Ectodermal cell (in vitro differentiated cells): Measurements from ENCODE around the gene HOXB5.

ENCODE experiments used
- H3K27ac ChIP-seq: 2 replicates; pipeline ENCODE4 v1.7.0; 2013; ENCODE audit warnings: mild to moderate bottlenecking, low read depth, low read length; ENCODE audit not compliant: insufficient read depth, poor library complexity, severe bottlenecking
- H3K27me3 ChIP-seq: 2 replicates; pipeline ENCODE4 v1.7.0; 2013; ENCODE audit warnings: mild to moderate bottlenecking, low read length; ENCODE audit not compliant: insufficient read depth, control insufficient read depth, poor library complexity, severe bottlenecking
- H3K36me3 ChIP-seq: one replicate; pipeline ENCODE4 v1.7.0; 2013; ENCODE audit warnings: low read length; ENCODE audit not compliant: control insufficient read depth, insufficient read depth
- H3K4me1 ChIP-seq: one replicate; pipeline ENCODE4 v1.7.0; 2013; ENCODE audit warnings: low read length; ENCODE audit not compliant: control insufficient read depth, insufficient read depth
- H3K4me3 ChIP-seq: 2 replicates; pipeline ENCODE4 v1.7.0; 2013; ENCODE audit warnings: low read depth, low read length, control low read depth; ENCODE audit not compliant: insufficient read depth
- H3K9me3 ChIP-seq: 2 replicates; pipeline ENCODE4 v1.7.0; 2013; ENCODE audit warnings: mild to moderate bottlenecking, low read length, moderate library complexity; ENCODE audit not compliant: control insufficient read depth
- WGBS, 2 experiments: methylation state at CpG; one replicate each; pipeline ENCODE4 v1.1.7; 2013; ENCODE audit warnings: missing lambda C conversion rate in 2 of 2; 5-methylcytosine and 5-hydroxymethylcytosine counted together

HOXB5 gene

DNA sequence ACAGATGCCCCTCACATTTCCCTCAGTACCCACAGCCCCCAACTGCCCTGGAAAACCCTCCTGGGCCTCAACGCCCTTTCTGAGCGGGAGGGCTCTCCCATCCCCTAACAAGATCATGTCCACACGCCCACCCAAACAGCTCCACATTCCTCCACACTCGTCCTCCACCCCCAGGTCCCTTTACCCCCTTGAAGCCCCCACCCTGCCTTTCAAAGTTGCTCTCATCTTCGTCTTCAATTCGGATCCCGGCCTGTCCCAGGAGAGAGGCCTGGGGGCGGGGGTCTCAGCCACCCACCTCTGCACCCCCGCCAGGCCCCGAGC, 29.8 kb downstream of the HOXB5 start:
- no peaks in the 10 kb centered on the region for H3K36me3 ChIP-seq
- H3K27ac ChIP-seq, result no peak overlapping the region
- no peaks in the 10 kb centered on the region for H3K9me3 ChIP-seq
- 2 to 4% methylated on average over 10 of the region's 10 CpGs for WGBS, 2 experiments
- H3K4me3 ChIP-seq, result no peak overlapping the region
- peaks cover 100% of the 10 kb centered on the region for H3K27me3 ChIP-seq
- peaks cover 5% of the 10 kb centered on the region for H3K4me1 ChIP-seq

- H3K36me3 ChIP-seq, result no peaks in the 10 kb centered on the region
- H3K27ac ChIP-seq, result no peak overlapping the region
- peaks cover 100% of the 10 kb centered on the region for H3K27me3 ChIP-seq
- H3K4me3 ChIP-seq, result no peak overlapping the region
- peaks cover 5% of the 10 kb centered on the region for H3K4me1 ChIP-seq
- no peaks in the 10 kb centered on the region for H3K9me3 ChIP-seq
- WGBS, 2 experiments, result 15 to 18% methylated on average over 6 of the region's 6 CpGs
These were observed 30.2 kb downstream of the HOXB5 start for GRCh38 chr17:48563385-48563838.

GRCh38 chr17:48562934-48563333, 30.6 kb downstream of the HOXB5 start:
- Histone ChIP-seq H3K4me3 (no peak overlapping the region), H3K4me1 (peaks cover 5% of the 10 kb centered on the region), H3K27ac (no peak overlapping the region), H3K27me3 (peaks cover 100% of the 10 kb centered on the region), H3K36me3 (no peaks in the 10 kb centered on the region), H3K9me3 (no peaks in the 10 kb centered on the region)
- 24 to 30% methylated on average over 5 of the region's 5 CpGs for WGBS, 2 experiments

GRCh38 chr17:48561884-48562810, 31.4 kb downstream of the HOXB5 start:
- Histone ChIP-seq H3K4me3 (no peak overlapping the region), H3K4me1 (peaks cover 5% of the 10 kb centered on the region), H3K27ac (no peak overlapping the region), H3K9me3 (no peaks in the 10 kb centered on the region), H3K27me3 (peaks cover 100% of the 10 kb centered on the region), H3K36me3 (no peaks in the 10 kb centered on the region)
- WGBS, 2 experiments, result 27 to 38% methylated on average over 13 to 15 of the region's 15 CpGs

DNA sequence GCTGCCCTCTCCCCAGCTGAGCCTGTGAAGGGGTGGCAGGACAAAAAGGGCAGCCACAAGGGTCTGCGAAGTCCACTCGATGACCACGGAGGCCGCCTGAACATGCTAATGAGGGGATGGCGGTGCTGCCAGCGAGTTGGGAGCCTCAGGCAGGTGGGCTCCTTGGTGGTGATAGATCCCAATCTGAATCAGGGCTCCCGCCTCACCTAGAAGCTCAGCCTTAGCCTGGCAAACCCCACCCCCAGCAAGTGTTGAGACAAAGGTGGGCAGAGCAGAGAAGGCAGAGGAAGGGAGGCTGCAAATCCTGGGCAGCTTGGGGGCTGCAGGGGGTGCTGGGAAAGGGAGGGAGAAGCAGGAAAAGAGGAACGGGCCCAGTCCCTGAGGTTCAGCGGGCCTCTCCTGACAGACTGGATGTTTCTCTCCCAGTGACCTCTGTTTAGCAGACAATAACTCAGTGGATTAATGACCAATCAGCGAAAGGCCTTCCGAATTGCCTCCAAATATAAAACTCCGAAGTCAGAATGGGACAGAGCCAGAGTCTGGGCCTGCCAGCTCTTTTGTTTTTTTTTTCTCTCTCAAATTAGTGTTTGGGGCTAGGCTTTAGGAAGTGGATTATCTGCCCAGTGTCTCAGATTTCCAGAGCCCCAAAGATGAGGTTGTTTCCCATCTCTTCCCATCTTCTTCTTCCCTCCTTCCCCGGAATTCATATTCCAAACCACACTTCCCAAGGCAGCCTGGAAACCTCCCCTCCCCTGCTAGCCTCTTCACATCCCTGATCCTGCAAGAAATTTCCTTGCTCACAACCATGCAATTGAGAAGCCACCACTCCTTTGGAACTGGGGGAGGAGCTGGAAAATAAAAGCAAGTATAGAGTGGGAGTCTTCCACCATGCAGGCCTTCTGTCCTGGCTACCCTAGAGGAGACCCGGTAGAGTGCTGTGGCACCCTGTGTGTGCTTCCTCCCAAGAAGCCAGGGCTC, 33.5 kb downstream of the HOXB5 start:
- 14 to 17% methylated on average over 14 of the region's 14 CpGs for WGBS, 2 experiments
- Histone ChIP-seq H3K27me3 (peaks cover 100% of the 10 kb centered on the region), H3K27ac (no peak overlapping the region), H3K9me3 (no peaks in the 10 kb centered on the region), H3K36me3 (no peaks in the 10 kb centered on the region), H3K4me1 (peaks cover 5% of the 10 kb centered on the region), H3K4me3 (no peak overlapping the region)

- Histone ChIP-seq H3K4me3 (no peak overlapping the region), H3K9me3 (no peaks in the 10 kb centered on the region), H3K27ac (no peak overlapping the region), H3K27me3 (peaks cover 100% of the 10 kb centered on the region), H3K4me1 (peaks cover 1% of the 10 kb centered on the region), H3K36me3 (no peaks in the 10 kb centered on the region)
- WGBS, 2 experiments, result 4 to 5% methylated on average over 14 to 15 of the region's 16 CpGs
These were observed 34.3 kb downstream of the HOXB5 start for GRCh38 chr17:48559122-48559839.

DNA sequence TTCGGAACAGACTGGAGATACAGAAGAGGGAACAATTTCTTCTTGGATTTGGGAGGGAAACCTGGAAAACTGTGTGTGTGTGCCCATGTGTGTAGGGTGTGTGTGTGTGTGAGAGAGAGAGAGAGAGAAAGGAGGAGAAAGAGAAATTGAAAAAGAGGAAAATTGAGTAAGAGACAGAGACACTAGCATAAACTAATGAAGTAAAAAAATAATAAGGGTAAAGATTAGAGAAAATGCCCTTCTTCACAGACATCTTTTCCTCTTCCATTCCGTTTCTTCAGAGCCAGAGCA, 34.8 kb downstream of the HOXB5 start:
- no peaks in the 10 kb centered on the region for H3K36me3 ChIP-seq
- no peaks in the 10 kb centered on the region for H3K9me3 ChIP-seq
- H3K4me1 ChIP-seq, result no peaks in the 10 kb centered on the region
- H3K4me3 ChIP-seq, result no peak overlapping the region
- H3K27me3 ChIP-seq, result peaks cover 100% of the 10 kb centered on the region
- 16 to 18% methylated on average over 2 of the region's 2 CpGs for WGBS, 2 experiments
- H3K27ac ChIP-seq, result no peak overlapping the region

- H3K27ac ChIP-seq, result no peak overlapping the region
- no peaks in the 10 kb centered on the region for H3K36me3 ChIP-seq
- no peak overlapping the region for H3K4me3 ChIP-seq
- no peaks in the 10 kb centered on the region for H3K4me1 ChIP-seq
- peaks cover 100% of the 10 kb centered on the region for H3K27me3 ChIP-seq
- WGBS, 2 experiments, result 12 to 13% methylated on average over 13 of the region's 13 CpGs
- no peaks in the 10 kb centered on the region for H3K9me3 ChIP-seq
These were observed 35.3 kb downstream of the HOXB5 start for GRCh38 chr17:48558057-48558830.

DNA sequence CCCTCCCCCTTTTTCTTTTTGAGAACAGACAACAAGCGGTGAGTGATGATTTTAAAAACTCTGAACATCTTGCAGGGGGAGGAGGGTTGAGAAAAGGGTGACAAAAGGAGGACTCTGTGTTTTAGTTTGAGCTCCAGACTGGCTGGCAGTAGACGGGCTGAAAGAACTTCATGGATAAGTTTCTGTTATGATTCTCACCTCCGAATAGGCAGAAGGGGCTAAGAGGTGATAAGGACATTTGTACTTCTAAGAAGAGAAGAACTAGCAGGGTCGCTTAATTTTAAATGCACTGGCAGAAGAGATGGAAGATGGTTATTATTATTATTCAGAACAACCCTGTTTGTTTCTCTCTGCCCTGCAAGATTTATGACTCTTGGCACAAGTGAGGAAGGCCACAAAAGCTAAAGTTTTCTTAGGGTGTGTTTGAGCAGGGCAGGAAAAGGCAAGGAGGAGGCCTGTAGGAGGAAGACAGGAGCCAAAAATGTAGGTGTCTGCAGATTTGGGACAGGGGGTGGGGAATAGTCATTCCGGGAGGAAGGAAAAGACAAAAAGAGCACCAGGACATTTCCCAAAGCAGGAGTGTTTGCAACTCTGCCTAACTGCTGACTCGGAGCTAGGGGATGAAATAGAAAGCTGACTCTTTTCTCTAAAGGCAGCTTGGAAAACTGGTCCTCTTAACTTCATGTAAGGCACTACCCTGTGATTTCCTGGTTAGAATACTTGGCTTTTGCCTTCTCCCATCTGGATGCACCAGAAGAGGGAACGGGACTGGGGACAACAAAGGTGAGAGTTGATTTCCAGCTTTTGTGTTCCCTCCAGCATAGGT, 36.8 kb downstream of the HOXB5 start:
- peaks cover 100% of the 10 kb centered on the region for H3K27me3 ChIP-seq
- H3K27ac ChIP-seq, result no peak overlapping the region
- 11 to 14% methylated on average over 7 of the region's 7 CpGs for WGBS, 2 experiments
- H3K4me1 ChIP-seq, result no peaks in the 10 kb centered on the region
- H3K36me3 ChIP-seq, result no peaks in the 10 kb centered on the region
- no peaks in the 10 kb centered on the region for H3K9me3 ChIP-seq
- no peak overlapping the region for H3K4me3 ChIP-seq
